HEK293 (cell line): ENCODE measurements around the gene CYB561D2.

Experiments
- CTCF ChIP-seq: fragments of 450-650 bp; formaldehyde crosslinking; IDR thresholded peaks from 2 replicates; pipeline ENCODE4 v1.5.1; 2016; ENCODE audit warnings: missing biosample characterization, missing genetic modification characterization
- ZNF398 ChIP-seq: fragments of 450-650 bp; formaldehyde crosslinking; IDR thresholded peaks from 2 replicates; pipeline ENCODE4 v1.5.1; 2017; ENCODE audit warnings: missing biosample characterization, missing genetic modification characterization

- TF ChIP-seq CTCF (tag by site-specific recombination): peak; percentile 22; the same call in 1 of the 2 replicates
- TF ChIP-seq ZNF398 (tag by site-specific recombination): no peak
These were observed 2.1 kb downstream of the CYB561D2 start for GRCh38 chr3:50352781-50353180.
